ELF-1 (cell line): ENCODE data around the gene FAM174C.
"Not testable (repeated sequence)": the region's sequence is repeated elsewhere in the genome, so short reads cannot be mapped to it uniquely, and the experiment has no call there.

Experiments used
- DNase-seq: peaks from one replicate; pipeline ENCODE4 v3.0.0-alpha.2; 2016; ENCODE audit warnings: low read depth, low spot score

FAM174C gene

GRCh38 chr19:1237027-1237659 lies 38.2 kb upstream of the FAM174C start:
- no peak for DNase-seq

- no peak for DNase-seq
These were observed 37.5 kb upstream of the FAM174C start, which contains the start of gene CBARP for GRCh38 chr19:1237754-1238368. Gene CBARP, minus strand, starts transcription at chr19:1238005. Its CDS starts 1,905 bp downstream, at chr19:1236100.

- no peak for DNase-seq
These were observed 36.7 kb upstream of the FAM174C start for GRCh38 chr19:1238369-1239303.

GRCh38 chr19:1239420-1239795 lies 35.9 kb upstream of the FAM174C start:
- DNase-seq = no peak

GRCh38 chr19:1239796-1240737 lies 35.3 kb upstream of the FAM174C start:
- peak; percentile 91 for DNase-seq

GRCh38 chr19:1240925-1241324 lies 34.4 kb upstream of the FAM174C start:
- peak; percentile 24 for DNase-seq

GRCh38 chr19:1241417-1242095 lies 33.8 kb upstream of the FAM174C start, which contains the start of gene ATP5F1D:
Gene ATP5F1D, plus strand, starts transcription at chr19:1241751. Its CDS starts 100 bp downstream, at chr19:1241851.
- peak; percentile 94 for DNase-seq

- peak; percentile 87 for DNase-seq
These were observed 31.3 kb upstream of the FAM174C start for GRCh38 chr19:1243768-1244692.

- DNase-seq = no peak
These were observed 30.5 kb upstream of the FAM174C start for GRCh38 chr19:1244693-1245451.

- DNase-seq = no peak
These were observed 29.7 kb upstream of the FAM174C start for GRCh38 chr19:1245494-1246264.

GRCh38 chr19:1246265-1247087 lies 28.9 kb upstream of the FAM174C start:
- DNase-seq = not testable (repeated sequence)

- no peak for DNase-seq
These were observed 27.6 kb upstream of the FAM174C start for GRCh38 chr19:1247748-1248138.

GRCh38 chr19:1248139-1248785 lies 27.1 kb upstream of the FAM174C start, which contains the start of gene MIDN:
Gene MIDN, plus strand, starts transcription at chr19:1248583. Its CDS starts 1,714 bp downstream, at chr19:1250297.
- DNase-seq = peak; percentile 48

GRCh38 chr19:1248786-1249297 lies 26.5 kb upstream of the FAM174C start:
- peak; percentile 80 for DNase-seq

GRCh38 chr19:1249298-1249989 lies 25.9 kb upstream of the FAM174C start:
- peak; percentile 94 for DNase-seq
